Right ventricle myocardium superior (tissue), 1 donor: Measurements from ENCODE around the gene CAD. TPM values are rescaled to one million over a fixed set of nuclear protein-coding genes. Genes with fewer than 3 reads are reported as not detected.

Experiments
- ATAC-seq: fragments of 200-7000 bp; cut with Tn5 transposase; one replicate; pipeline ENCODE4 v1.9.1; 2020; ENCODE audit warnings: mild to moderate bottlenecking; ENCODE audit not compliant: poor library complexity
- DNase-seq: peaks from one replicate; pipeline ENCODE4 v3.0.0-alpha.2; 2020
- intact Hi-C: fragments of 100-400 bp; cut with DNase I; formaldehyde crosslinking; loops from one replicate; pipeline ENCODE4 v1.11.2; 2022
- total RNA-seq: library from RNA; stranded (reverse); fragmentation: NEBNext Ultra II Directional; extraction: Animal tissue kit (Norgen Biotek cat#: 25700); gene quantifications from one replicate; pipeline ENCODE4 v1.2.1, GENCODE V29; 2021
- donor health status: DM: no; HTN: yes; CAD: no; lungs with severe emphysema.

The CAD gene
- total RNA-seq, 1 donor from 2014 or later, result 8.6 TPM

DNA sequence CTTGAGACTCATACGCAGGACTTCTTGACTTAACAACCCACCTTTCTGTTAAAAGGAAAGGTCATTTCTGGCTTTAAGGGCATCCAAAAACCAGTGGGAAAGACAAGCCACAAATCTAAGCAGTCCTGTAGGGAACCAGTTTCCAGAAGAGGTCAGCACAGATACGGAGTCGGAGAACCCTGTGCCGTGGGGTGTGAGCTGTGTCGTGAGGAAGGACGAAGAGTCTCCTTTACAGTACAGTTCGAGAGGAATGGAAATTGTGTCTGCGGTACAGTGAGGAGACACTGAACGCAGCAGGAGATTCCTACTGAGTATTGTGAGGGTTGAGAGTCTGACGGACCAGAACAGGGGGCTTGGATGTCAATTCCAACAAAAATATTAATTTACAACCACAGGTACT is 27.9 kb downstream of the CAD start:
- peak; percentile 48 for ATAC-seq
- DNase-seq, result no peak
- intact Hi-C loops, result no loop called here

DNA sequence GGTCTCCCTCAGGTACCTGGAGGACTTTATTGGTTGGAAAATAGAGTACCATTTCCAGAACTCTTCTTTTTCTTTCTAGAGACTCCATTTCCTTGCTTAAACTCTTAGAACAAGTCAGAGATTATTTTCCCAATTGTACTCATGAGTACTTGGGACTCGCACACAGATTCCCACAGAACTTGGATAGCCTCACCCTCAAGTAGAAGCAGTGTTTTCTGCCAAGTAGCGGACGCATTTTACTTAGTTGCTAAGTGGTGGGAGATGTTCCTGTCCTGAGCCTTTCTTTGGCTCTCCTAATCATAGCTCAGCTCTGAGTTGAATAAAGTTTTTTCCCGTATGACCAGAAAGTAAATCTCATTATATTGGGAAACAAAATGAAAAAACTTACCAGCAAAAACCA is 28.5 kb downstream of the CAD start:
- no peak for DNase-seq
- peak; percentile 23 for ATAC-seq
- intact Hi-C loops, result no loop called here

DNA sequence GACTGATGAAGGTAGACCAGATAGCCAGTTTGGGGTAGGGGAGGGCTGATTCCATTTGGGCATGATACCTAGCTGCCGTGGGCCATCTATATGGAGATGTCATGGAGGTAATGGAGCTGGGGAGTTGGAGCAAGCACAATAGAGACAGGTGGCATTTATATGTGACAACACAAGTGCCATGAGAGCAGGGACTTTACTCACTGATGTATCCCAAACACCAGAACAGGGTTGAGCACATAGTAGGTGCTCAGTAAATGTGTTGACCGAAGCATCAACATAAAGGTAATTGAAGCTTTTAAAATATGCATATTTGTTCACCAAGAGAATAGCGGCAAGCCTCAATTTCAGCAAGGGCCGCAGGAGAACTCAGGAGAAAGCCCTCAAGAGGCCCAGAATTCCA is 30.7 kb downstream of the CAD start:
- no peak for ATAC-seq
- intact Hi-C loops, result no loop called here
- DNase-seq, result no peak

DNA sequence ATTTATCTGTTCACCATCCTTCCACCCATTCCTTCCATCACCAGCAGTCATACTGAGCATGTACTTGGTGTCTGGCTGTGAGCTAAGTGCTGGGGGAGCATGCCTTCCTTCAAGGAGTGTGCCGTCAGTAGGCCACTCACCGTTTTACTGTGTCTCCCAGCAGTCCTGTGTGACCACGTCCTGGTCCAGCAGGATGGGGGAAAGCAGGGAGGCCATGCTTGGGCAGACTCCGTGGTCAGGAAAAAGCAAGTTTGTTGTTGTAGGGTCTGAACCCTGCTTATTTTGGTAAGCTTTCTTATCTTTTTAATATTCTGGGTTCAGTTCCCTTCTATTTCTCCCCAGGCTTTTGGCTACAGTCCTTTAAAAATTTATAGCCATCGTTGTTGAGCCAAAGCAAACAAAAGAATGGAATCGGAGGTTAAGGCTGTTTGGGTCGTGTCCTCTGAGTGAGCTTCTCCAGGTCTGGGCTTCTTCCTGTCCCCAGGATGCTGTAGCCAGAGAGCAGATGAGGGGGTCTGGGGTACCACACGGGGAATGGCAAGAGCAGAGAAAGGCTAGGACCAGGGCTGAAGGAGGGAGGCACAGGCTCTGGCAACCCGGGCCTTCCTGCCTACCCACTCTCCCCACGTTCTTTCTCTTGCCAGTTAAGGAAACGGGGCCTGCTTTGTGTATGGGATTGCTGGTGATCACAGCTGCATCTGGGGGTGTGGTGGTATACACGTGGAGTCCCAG is 32.2 kb downstream of the CAD start:
- intact Hi-C loops, result no loop called here
- no peak for DNase-seq
- ATAC-seq, result no peak

DNA sequence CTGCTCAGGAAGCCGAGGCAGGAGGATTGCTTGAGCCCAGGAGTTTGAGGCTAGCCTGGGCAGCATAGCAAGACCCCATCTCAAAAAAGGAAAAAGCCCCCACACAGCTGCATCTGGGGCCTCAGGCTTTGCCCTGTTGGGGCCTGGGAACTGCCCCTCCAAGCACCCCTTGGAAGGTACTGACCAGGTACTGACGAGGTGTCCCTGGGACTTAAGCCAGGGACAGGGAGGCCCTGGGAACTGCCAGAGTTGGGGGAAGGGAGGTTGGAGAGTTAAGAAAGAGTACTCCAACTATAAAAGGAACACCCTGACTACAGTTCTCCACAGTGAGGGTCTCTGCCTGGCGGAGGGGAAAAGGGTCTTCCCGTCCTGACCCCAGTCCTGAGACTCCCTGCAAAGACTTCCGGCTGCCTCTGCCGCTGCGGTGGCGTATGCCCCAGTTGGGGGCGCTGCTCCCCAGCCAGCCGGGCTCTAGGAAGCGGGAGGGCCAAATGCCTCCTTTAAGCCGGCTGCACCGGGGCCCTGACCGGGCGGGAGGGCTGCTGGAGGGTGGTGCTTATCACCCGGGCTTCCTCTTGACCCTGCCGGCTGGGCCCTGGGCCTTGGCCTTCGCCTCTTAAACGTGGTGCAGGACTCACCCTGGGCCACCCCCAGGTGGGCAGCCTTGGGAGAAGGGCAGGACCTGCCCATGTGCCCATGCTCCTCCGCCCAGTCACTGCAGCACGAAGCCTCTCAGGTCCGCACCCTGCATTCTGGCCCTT is 32.9 kb downstream of the CAD start:
- intact Hi-C loops, result no loop called here
- peak; percentile 71 for DNase-seq
- ATAC-seq, result peak; percentile 88

DNA sequence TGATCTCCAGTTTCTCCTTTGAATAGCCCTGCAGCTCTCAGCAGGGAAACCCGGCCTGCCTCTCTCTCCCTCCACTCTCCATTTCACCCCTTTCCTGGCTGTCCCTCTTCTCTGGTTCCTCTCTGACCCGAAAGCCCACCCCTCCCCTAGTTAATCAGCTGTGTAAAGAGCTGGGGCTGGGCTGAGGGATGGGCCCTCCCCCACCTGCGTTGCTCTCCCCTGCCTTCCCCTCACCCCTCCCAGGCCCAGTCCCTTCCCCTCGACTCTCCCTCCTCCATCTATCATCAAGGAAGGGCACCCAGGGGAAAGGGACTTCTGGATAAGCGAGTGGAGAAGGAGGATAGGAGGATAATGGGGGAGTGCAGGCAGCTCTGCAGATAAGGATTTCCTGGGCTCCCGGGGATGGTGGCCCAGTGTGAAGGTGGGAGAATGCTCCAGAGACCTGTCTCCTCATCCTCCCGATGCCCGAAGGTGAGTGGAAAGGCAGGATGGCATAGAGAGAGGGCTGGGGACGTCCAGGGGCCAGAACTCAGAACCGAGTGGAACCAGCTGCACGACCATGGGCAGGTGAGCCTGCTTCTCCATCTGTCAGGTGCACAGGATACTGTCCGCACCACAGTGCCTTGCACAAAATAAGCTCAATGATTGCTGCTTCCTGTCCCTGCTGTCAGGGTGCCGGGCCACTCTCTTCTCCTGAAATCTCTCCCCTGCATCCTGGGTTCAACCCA is 33.6 kb downstream of the CAD start:
- ATAC-seq (no peak), DNase-seq (no peak)
- intact Hi-C loops, result no loop called here

DNA sequence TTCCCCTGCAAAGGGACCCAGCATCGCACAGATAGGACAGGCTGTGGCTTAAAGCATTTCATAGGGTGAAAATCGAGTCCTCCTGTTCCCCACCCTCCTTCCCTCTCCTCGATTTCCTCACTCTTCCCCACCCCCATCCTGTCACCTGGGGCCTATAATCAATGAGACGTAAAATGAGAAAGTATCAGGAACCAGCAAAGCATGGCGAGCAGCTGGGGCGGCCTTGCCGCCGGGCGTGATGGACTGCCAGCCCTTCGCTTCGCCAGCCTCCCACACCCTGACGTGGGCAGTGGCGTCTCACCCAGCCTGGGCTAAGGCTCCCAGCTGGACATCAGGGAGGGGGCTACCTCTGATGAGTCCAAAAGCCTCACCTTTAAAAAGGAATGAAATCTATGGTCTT is 34.6 kb downstream of the CAD start:
- intact Hi-C loops, result no loop called here
- no peak for ATAC-seq
- no peak for DNase-seq

DNA sequence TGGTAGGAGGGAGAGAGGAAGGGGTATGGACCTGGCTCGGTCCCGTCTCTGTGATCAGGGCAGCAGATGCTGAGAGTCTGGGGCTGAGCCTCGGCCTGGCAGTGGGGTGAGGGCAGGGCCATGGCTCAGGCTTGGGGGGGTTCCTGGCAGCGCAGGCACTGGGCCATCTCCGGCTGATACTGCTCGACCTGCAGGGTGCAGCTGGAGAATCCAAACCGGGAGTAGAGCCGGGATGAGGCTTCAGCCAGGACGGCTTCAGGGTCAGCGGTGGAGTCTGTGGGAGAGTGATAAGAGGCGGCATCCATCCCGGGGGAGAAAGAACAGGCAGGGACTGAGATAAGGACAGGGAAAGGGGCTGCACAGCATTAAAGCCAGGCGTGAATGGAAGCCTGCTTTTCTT is 38.0 kb downstream of the CAD start:
- no peak for DNase-seq
- no peak for ATAC-seq

DNA sequence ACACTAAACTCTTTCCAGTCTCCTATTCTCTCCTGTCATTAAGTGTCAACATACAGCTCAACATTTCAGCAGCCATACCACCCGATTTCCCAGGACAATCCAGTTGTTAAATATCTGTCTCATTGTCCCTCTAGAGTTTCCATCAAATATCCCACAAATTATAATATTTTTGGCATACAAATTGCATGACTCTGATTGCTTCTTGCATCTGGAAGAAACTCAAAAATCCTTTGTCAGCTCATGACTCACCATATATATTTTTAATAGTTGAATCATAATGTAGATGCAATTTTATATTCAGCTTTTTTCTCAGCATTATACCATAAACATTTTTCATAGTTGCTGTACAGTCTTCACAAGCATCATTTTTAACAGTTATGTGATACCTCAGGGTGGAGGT is 38.5 kb downstream of the CAD start:
- intact Hi-C loops, result no loop called here
- DNase-seq, result no peak
- no peak for ATAC-seq

More for the DNA sequence above, 38.0 kb downstream of the CAD start:
- intact Hi-C loops, result no loop called here

DNA sequence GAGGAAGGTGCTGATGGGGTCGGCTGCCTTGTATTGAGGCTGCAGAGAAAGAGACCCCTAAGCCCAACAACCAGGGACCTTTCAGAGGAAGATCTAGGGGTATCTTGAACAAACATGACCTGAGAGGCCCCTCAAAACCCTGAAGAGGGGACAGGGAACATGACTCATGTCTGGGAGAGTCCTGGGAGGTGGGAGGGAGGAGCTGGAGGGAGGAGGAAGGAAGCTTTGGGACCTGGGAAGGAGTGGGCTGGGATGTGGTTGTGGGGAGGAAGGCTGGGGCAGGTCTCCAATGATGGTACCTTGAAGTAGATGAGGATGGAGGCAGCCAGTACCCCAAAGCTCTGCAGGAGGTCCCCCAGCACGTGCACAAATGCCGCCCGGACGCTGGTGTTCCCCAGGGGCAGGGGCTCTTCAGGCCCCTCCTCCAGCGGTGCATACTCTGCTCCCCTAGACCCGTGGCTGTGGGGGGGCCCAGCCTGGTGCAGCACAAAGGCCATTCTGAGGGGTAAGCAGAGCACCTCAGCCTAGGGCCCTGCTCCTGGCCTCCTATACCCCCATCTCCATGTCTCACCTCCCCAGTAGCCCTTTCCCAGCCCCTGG is 39.8 kb downstream of the CAD start:
- intact Hi-C loops, result no loop called here
- no peak for ATAC-seq
- DNase-seq, result no peak

DNA sequence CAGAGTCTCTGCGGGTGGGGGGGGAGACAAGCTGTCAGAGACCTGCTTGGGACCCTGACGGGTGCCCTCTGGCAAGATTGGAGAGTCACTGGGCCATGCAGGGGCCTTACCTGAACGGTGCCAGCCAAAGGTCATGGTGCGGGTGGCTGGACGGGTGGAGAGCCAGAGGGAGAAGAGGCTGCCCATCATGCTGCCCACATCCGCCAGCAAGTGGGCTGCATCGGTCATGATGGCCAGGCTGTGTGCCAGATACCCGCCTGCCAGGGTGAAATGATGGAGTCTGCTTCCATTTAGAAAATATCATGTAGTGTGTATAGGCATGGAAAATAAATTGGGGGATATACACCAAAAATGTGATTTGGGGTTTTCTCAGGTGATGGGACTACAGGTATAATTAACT is 40.9 kb downstream of the CAD start:
- DNase-seq (no peak), ATAC-seq (no peak)
- intact Hi-C loops, result no loop called here

DNA sequence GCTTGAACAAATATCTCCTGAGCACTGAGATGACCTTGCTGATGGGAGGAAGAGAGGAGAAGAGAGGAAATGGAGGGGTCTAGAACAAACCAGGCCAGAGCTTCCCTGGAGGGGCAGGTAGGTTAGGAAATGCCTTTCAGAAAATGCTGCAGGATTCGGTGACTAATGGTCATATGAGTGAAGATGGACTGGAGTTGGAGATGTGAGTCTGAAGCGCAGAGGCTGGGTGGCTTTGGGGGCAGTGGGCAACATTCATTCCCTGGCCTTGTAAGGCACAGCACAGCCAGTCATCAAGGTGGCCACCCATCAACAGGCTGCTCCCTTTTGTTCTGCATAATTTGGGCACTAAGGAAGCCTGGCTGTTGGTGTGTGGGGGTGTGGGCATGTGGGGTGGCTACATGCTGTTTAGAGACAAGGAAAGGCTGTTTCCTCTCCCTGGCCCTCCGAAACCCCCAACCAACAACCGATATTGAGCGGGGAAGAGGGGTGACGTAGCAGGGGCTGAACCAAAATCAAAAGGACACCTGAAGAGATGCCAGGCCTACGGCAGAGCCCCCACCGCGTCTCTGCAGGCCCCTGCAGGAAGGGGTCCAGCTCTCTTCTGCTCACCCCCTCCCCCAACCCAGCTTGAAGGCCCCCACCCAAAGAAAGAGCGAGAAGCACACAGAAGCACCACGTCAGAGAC is 44.2 kb downstream of the CAD start:
- intact Hi-C loops, result no loop called here
- ATAC-seq, result no peak
- no peak for DNase-seq

DNA sequence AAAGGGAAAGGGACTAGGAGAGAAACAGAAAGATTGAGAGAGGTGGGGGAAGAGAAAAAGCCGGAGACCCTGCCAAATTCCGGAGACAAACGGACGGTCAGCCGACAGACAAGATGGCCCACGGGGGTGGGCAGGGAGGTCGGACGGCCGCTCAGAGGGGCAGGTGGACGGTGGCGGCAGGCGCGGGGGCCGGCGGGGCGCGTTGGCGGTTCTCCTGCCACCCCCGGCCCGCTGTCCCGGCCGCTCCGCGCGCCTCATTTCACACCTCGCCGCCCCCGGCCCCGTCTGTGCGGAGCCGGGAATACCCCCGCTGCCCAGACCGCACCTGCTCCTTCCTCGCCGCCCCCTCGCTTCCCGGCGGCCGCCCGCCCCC is 44.7 kb downstream of the CAD start:
- intact Hi-C loops, result no loop called here

DNA sequence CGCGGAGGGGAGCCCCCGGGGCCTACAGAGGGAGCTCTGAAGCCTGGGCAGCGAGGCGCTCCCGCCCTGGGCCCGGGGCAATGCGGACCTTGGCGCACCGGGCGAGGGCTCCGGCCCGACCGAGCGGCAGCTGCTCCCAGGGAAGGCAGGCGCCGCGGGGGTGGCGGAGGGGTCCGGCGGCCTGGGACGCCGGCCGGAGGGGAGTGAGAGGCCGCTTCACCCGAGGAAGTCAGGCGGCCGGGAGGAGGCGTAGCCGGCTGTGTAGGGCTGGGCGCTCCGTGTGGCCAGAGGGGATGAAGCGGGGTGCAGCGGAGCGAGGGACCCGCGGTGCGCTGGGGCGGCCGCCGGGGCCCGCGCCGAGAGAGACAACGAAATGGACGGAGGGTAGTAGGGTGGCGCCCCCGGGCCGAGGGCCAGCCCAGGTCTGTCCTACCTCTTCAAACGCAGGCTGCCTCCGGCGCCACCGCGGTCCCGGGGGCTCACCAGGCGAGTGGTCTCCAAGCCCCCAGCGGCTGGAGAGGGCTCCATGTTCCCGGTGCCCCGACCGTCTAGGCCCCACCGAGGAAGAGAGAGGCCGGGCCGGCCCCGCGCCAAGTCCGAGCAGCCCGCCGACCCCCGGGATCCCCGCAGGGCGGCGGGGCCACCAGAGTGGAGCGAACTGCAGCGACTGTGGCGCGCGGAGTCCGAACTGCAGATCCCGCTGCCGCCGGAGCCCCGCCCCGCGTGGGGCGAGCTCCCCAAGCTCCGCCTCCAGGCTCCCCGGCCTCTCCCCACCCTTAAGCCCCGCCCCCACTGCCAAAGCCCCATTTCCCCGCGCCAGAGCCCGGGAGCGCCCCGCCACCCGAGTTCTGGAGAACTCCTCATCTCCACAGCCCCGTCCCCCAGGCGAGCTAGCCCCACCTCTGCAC is 45.5 kb downstream of the CAD start, which contains the start of gene SLC30A3:
SLC30A3 (minus strand) TSS at position 669 of the 908 bp plus-strand sequence; CDS start at position 528, 141 bp downstream.
- intact Hi-C loops, result no loop called here
- peak; percentile 78 for DNase-seq
- peak; percentile 89 for ATAC-seq

More for the DNA sequence above, 44.7 kb downstream of the CAD start:
- DNase-seq (no peak), ATAC-seq (no peak)

DNA sequence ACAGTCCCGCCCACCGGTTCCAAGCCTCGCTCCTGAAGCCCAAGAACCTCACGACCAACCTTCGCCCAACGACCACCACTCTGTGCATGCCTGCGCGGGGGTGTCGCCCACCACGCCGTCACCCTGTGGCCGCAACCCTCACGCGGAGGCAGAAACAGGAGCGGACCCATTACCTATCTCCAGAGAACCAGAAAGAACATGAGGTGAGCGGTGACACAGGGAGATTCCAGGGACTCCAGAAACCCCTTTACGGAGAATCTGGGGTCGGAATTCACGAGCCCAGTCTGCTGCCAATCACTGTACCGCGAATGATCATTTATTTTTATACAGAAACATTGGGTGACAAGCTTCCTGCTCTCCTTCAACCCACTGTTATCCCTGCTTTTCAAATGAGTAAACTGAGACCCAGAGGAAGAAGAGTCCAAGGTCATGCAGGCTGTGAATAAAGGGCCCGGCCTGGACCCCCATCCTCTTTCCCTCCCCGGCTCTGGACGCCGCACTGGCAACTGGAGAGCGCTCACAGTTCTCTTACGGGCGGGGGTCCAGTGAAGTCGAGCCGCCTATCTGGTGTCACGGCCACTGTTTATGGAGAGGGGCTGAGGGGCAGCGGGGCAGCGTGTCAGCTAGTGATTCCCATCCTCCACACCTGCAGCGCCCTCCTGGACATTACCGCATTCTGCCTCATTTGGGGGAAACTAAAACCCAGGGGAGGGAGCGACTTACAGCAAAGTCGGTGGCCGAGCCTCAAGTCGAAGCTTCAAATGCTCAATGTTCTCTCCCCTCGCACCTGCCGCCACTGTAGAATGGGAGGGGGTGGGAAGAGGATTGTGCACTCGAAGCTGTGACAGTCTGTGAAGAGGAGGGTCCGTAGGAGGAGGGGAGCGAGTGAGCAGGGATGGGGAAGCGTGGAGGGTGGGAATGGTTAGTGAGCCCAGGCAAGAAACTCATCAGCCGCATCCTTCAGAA is 46.4 kb downstream of the CAD start:
- ATAC-seq, result no peak
- DNase-seq, result no peak
- intact Hi-C loops, result no loop called here

DNA sequence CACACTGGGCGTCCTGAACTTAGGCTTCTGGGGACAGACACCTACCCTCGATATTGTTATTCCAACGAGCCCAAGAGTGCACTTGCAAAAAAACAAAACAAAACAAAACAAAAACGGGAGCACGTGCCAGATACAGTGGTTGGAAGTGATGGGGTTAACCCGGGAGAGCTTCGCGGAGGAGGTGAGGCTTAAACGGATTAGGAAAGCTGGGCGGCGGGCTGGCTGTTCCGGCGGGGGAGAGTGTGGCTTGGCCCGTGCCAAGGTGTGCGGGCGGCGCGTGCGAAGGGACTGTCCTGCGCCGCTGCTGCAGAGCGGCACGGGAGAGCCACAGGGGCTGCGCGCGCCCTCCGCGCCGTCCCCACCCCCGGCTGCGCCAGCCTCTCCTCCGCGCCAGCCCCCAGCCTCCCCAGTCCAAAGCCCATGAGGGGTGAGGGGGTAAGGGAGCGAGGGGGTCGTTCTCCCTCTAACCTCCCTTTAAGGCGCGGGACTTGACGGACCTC is 47.1 kb downstream of the CAD start:
- no peak for DNase-seq
- intact Hi-C loops, result no loop called here
- ATAC-seq, result peak; percentile 49
